Fibroblast of mammary gland (primary cell): ENCODE results near the gene LAIR1.

ENCODE experiments used
- DNase-seq: peaks from one replicate; pipeline ENCODE4 v3.0.0-alpha.2; 2010; ENCODE audit warnings: low read depth
- H3K4me3 ChIP-seq: 2 replicates; pipeline ENCODE4 v1.5.1; 2011; ENCODE audit warnings: low read depth, mild to moderate bottlenecking, low read length, moderate library complexity; ENCODE audit not compliant: control insufficient read depth
- TF ChIP-seq, protein P1 (sequence below): conservative IDR thresholded peaks from 2 replicates; pipeline ENCODE4 v1.5.1; 2011; ENCODE audit warnings: low read depth, low read length, inconsistent platforms; ENCODE audit not compliant: control insufficient read depth, insufficient read depth

Gene LAIR1, protein sequence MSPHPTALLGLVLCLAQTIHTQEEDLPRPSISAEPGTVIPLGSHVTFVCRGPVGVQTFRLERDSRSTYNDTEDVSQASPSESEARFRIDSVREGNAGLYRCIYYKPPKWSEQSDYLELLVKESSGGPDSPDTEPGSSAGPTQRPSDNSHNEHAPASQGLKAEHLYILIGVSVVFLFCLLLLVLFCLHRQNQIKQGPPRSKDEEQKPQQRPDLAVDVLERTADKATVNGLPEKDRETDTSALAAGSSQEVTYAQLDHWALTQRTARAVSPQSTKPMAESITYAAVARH

DNA sequence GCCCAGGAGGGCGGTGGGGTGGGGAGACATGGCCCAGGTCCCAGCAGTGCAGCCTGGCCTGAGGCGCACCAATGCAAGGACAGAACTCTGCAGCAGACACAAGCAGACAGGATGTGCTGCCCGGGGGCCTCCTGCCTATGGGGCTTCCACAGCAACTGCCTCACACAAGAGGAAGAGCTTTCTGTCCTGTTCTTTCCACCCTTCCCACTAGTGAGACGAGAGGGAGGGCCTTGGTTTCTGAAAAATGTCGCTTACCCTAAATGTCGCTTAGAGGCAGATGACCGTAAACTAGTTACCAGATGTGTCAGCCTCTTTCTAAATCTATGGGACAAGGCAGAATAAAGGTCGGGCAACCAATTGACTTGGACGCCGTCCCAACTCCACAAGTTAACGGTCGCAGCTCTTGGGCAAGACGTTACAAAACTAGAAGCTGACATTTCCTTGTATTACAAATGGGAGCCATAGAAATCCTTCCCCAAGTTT is at the start of gene LAIR1:
TSS of gene LAIR1 (minus strand) at position 157 of the 483 bp plus-strand sequence. CDS start at position 30, 127 bp downstream.
- TF ChIP-seq, protein P1, sequence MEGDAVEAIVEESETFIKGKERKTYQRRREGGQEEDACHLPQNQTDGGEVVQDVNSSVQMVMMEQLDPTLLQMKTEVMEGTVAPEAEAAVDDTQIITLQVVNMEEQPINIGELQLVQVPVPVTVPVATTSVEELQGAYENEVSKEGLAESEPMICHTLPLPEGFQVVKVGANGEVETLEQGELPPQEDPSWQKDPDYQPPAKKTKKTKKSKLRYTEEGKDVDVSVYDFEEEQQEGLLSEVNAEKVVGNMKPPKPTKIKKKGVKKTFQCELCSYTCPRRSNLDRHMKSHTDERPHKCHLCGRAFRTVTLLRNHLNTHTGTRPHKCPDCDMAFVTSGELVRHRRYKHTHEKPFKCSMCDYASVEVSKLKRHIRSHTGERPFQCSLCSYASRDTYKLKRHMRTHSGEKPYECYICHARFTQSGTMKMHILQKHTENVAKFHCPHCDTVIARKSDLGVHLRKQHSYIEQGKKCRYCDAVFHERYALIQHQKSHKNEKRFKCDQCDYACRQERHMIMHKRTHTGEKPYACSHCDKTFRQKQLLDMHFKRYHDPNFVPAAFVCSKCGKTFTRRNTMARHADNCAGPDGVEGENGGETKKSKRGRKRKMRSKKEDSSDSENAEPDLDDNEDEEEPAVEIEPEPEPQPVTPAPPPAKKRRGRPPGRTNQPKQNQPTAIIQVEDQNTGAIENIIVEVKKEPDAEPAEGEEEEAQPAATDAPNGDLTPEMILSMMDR = no peak
- H3K4me3 ChIP-seq = no peak within 1 kb of the TSS
- no peak for DNase-seq

DNA sequence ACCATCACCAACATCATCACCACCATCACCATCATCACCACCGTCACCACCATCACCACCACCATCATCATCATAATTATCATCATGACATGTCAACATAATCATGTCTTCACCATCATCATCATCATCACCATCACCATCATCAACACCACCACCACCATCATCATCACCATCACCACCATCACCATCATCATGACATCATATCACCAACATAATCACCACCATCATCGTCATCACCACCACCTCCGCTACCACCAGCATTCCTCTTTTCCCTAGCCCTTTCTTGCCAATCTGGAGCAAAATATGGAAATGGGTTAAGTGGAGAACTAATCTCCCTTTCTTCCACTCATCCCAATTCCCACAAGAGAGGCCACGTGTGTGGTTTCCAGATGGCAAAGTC is 49.4 kb upstream of the LAIR1 start:
- H3K4me3 ChIP-seq = no peak overlapping the region
- TF ChIP-seq, protein P1 = no peak
- DNase-seq = no peak

DNA sequence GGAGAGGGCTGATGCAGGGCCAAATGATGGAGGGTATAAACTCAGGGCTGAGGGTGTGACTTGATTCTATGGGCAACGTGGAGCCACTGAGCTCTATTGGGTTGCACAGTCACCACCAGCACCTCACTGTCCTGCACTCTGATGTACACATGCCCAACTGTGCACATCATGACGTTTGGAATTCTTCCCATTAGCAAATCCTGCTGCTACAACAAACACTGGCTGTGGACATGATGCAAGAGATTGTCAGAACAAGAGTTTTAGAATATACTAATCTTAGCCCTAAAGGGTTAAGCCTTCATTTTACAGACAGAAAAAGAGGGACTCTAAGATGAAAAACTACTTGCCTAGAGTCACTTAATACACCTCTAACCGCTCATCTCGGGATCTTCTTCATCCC is 48.1 kb upstream of the LAIR1 start:
- DNase-seq = no peak
- TF ChIP-seq, protein P1 = no peak
- no peak overlapping the region for H3K4me3 ChIP-seq

DNA sequence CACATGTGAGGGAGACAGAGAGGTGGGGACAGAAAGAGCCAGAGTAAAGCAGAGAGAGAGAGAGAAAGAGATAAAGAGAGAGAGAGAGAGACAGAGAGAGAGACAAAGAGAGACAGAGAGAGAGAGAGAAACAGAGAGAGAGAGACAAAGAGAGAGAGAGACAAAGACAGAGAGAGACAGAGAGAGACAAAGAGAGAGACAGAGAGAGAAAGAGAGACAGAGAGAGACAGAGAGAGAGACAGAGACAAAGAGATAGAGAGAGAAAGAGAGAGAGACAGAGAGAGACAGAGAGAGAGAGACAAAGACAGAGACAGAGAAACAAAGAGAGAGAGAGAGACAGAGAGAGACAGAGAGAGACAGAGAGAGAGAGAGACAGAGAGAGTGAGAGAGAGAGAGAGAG is 46.3 kb upstream of the LAIR1 start:
- TF ChIP-seq, protein P1 = no peak
- DNase-seq = no peak
- no peak overlapping the region for H3K4me3 ChIP-seq

DNA sequence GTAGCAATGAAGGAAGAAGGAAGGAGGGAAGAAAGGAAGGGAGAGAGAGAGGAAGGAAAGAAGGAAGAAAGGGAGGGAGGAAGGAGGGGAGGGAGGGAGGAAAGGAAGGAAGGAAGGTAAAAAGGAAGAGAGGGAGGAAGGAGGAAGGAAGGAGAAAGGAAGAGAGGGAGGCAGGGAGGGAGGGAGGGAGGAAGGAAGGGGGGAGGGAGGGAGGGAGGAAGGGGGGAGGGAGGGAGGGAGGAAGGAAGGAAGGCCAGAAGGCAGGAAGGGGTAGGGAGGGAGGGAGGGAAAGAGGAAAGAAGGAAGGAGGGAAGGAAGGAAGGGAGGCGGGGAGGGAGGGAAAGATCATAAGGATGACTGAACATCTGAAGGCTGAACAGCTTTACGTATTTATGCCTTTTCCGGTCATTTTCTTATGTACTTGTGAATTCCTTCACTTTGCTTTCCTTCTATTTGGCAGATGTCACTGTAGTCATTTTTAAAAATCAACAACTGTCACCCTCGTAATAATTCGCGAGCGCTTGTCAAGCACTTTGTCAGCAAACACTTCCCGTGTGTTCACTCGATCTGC is 43.8 kb upstream of the LAIR1 start:
- TF ChIP-seq, protein P1 = no peak
- no peak overlapping the region for H3K4me3 ChIP-seq
- no peak for DNase-seq

DNA sequence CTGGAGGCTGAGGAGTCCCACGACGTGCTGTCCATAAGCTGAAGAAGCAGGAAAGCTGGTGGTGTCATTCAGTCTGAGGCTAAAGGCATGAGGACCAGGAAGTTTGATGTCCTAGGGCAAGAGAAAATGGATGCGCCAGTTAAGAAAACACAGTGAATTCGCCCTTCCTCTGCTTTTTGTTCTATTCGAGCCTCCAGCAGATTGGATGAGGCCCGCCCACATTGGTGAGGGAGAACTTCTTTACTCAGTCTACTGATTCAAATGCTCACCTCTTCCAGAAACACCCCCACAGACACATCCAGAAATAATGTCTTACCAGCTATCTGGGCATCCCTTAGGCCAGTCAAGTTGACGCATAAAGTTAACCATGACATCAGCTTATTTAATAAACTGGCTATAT is 43.0 kb upstream of the LAIR1 start:
- TF ChIP-seq, protein P1 = no peak
- no peak for DNase-seq

DNA sequence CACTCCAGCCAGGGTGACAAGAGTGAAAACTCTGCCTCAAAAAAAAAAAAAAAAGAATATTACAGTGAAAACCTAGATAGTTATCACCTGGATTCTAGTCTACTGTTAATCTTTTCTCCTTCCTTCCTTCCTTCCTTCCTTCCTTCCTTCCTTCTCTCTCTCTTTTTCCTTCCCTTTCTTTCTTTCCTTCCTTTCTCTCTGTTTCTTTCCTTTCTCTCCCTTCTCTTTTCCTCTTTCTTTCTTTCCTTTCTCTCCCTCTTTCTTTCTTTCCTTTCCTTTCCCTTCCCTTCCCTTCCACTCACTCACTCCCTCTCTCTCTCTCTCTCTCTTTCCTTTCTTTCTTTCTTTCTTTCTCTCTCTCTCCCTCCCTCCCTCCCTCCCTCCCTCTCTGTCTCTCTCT is 40.9 kb upstream of the LAIR1 start:
- no peak overlapping the region for H3K4me3 ChIP-seq
- no peak for DNase-seq
- TF ChIP-seq, protein P1 = no peak

More for the DNA sequence above, 43.0 kb upstream of the LAIR1 start:
- no peak overlapping the region for H3K4me3 ChIP-seq
